ENCODE data around the gene CTXN1.

The CTXN1 gene

DNA sequence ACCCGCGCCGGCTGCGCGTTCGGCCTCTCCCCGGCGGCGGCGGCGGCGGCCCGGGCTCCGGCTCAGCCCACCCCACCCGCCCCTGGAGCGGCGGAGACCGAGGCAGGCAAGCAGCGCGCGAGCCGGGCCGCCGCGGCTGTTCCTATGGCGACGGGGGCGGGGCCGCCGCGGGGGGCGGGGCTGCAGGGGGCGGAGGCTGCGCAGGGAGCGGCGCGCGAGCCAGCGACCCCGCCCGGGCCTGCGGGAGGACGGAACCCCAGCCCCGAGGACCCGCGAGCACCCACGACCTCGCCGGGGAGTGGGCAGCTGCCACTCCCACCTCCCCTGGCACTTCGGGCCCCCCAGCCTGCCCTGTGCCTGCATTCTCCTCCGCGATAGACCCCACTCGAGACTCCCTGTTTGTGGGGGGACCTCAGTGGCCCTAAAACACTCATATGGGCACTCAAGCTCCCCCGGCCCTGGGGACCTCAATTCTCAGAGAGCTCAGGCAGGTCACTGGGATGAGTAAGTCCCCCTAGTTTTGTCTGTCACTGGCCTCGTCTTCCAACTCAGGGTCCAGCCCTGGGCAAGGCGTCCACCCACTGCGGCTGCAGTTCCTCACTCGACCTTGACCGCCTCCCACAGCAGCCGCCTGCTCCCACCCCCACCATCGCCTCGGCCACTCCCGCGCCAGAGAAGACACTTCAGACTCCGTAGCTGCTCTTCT, at the start of gene CTXN1:
CTXN1 (minus strand) TSS at position 115 of the 706 bp plus-strand sequence. CDS start 597 bp downstream, outside the sequence.
- H3K36me3 ChIP-seq (ENCODE audit: control insufficient read depth, insufficient read depth, low read length) = peaks cover 11% of the 10 kb centered on the region
- peaks cover 2% of the 10 kb centered on the region for H3K4me1 ChIP-seq (ENCODE audit: control insufficient read depth, insufficient read depth, low read length)
- no peaks in the 10 kb centered on the region for H3K27me3 ChIP-seq (ENCODE audit: control insufficient read depth, insufficient read depth, low read length)
- H3K9me3 ChIP-seq (ENCODE audit: control insufficient read depth, insufficient read depth, low read length) = no peaks in the 10 kb centered on the region
- H3K4me3 ChIP-seq (ENCODE audit: low read depth, low read length) = peak within 1 kb of the TSS; percentile 53
- H3K9ac ChIP-seq (ENCODE audit: low read depth, low read length) = no peak within 1 kb of the TSS

DNA sequence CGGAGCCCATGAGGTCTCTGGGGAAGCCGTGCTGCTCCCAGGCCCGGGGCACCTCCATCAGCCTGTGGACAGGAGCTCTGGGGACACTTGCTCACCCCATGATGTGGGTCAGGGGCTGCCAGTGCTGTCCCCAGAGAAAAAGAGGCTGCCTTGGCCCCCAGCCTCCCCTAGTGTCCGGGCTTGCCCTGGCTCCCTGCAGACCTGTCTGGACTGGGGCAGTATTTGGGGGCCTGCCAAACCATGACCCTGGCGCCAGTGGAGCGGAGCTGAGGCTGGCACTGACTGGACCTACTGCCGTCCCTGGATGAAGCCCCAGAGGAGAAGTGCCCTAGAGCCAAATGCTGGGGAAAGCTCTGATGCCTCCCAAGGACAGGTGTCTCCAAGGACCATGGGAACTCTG, 49.1 kb upstream of the CTXN1 start:
- H3K27me3 ChIP-seq (ENCODE audit: control insufficient read depth, insufficient read depth, low read length) = no peaks in the 10 kb centered on the region
- H3K4me1 ChIP-seq (ENCODE audit: control insufficient read depth, insufficient read depth, low read length) = no peaks in the 10 kb centered on the region
- H3K9ac ChIP-seq (ENCODE audit: low read depth, low read length) = no peak overlapping the region
- H3K9me3 ChIP-seq (ENCODE audit: control insufficient read depth, insufficient read depth, low read length) = no peaks in the 10 kb centered on the region
- no peak overlapping the region for H3K4me3 ChIP-seq (ENCODE audit: low read depth, low read length)
- peaks cover 59% of the 10 kb centered on the region for H3K36me3 ChIP-seq (ENCODE audit: control insufficient read depth, insufficient read depth, low read length)

DNA sequence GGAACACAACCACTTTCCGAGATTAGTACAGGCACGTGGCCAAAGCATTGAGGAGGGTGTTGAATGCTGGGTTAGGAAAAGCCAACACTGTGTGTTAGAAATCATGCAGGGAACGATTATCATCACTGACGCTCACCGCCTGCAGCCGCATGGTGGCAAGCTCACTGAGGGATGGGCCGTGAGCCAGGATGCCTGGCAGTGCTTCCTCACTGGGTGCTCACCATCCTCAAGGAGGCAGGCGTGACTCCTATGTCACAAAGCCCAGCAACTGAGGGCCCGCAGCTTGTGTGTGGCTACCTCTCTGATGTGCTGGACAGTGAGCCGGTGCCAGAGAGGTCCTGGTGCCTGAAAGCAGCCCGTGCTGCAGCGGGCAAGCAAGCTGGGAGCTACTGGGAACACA, 47.9 kb upstream of the CTXN1 start:
- peaks cover 7% of the 10 kb centered on the region for H3K4me1 ChIP-seq (ENCODE audit: control insufficient read depth, insufficient read depth, low read length)
- no peak overlapping the region for H3K4me3 ChIP-seq (ENCODE audit: low read depth, low read length)
- H3K36me3 ChIP-seq (ENCODE audit: control insufficient read depth, insufficient read depth, low read length) = peaks cover 55% of the 10 kb centered on the region
- H3K27me3 ChIP-seq (ENCODE audit: control insufficient read depth, insufficient read depth, low read length) = no peaks in the 10 kb centered on the region
- H3K9me3 ChIP-seq (ENCODE audit: control insufficient read depth, insufficient read depth, low read length) = no peaks in the 10 kb centered on the region
- H3K9ac ChIP-seq (ENCODE audit: low read depth, low read length) = no peak overlapping the region

DNA sequence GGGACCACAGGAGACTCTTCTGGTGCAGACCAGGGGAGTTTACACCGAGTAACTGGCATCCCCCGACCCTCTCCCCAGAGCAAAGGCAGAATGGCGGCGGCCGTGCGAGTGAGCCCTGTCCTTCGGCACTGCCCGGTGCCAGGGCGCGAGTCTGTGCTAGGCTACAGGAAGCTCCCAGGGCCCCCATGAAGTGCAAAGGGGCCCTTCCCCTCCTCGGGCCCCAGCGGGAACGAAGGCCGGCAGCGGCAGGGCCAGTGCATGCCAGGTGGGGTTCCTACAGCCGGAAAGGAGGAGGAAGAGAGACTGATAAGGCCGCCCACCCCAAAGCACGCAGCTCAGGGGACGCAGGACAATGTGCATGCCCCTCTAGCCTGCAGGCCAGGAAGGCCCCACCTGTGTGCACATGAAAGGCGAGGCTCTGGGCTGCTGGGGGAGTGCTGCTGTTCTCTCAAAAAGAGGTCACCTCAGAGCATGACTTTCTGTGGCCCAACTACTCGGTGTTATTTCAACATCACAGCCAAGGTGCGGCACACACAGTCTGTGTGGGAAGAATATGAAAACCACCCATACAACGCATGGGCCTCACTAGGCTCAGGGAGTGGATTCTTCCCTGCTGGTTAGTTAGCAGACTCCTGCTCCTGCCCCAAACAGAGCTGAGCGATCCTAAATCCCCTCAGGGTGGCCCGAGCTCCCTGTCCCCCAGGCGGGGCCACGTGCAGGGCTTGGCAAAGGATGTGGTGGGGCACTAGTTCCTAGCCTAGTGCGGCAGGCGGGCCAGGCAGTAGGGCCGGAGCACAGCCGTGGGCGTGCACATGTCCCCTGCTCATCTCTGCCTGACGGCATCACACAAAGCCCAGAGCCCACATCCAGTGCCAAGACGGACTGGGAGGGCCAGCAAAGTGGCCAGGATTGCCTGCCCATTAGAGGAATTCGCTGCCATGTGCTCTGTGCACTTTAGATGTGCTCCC, 45.9 kb upstream of the CTXN1 start:
- Histone ChIP-seq H3K4me1 (ENCODE audit: control insufficient read depth, insufficient read depth, low read length) (peaks cover 7% of the 10 kb centered on the region), H3K36me3 (ENCODE audit: control insufficient read depth, insufficient read depth, low read length) (peaks cover 57% of the 10 kb centered on the region), H3K27me3 (ENCODE audit: control insufficient read depth, insufficient read depth, low read length) (no peaks in the 10 kb centered on the region), H3K4me3 (ENCODE audit: low read depth, low read length) (no peak overlapping the region), H3K9me3 (ENCODE audit: control insufficient read depth, insufficient read depth, low read length) (no peaks in the 10 kb centered on the region), H3K9ac (ENCODE audit: low read depth, low read length) (no peak overlapping the region)

DNA sequence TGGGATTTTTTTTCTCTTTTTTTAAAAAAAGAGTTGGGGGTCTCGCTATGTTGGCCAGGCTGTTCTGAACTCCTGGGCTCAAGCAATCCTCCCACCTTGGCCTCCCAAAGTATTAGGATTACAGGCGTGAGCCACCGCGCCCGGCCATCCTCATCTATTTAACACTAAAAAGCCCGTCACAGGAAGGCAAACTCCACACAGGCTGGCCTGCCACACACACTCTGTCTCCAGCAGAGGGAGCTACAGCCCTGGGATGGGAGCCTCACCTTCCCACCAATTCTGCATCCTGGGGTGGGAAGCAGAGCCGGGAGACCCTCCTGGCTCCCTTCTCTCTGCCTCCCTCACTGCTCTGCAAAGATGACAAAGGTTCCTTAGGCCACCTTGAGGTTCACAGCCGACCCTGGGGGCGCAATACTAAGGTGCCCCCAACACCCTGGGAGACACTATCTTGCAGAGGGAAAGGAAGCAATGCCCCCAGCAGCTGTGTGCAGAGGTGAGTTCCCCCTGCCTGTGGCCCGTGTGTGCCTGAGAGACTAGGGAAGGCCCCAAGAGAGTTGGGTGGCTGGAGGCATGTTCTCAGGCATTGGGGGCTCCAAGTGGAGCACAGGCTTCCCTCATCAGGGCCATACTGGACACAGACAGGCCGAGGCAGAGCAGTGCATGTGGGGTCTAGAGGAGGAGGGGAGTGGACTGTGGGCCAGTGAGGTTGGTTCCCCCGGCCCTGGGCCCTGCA, 44.9 kb upstream of the CTXN1 start:
- no peak overlapping the region for H3K4me3 ChIP-seq (ENCODE audit: low read depth, low read length)
- no peaks in the 10 kb centered on the region for H3K27me3 ChIP-seq (ENCODE audit: control insufficient read depth, insufficient read depth, low read length)
- no peak overlapping the region for H3K9ac ChIP-seq (ENCODE audit: low read depth, low read length)
- H3K9me3 ChIP-seq (ENCODE audit: control insufficient read depth, insufficient read depth, low read length) = no peaks in the 10 kb centered on the region
- H3K36me3 ChIP-seq (ENCODE audit: control insufficient read depth, insufficient read depth, low read length) = peaks cover 62% of the 10 kb centered on the region
- peaks cover 7% of the 10 kb centered on the region for H3K4me1 ChIP-seq (ENCODE audit: control insufficient read depth, insufficient read depth, low read length)

DNA sequence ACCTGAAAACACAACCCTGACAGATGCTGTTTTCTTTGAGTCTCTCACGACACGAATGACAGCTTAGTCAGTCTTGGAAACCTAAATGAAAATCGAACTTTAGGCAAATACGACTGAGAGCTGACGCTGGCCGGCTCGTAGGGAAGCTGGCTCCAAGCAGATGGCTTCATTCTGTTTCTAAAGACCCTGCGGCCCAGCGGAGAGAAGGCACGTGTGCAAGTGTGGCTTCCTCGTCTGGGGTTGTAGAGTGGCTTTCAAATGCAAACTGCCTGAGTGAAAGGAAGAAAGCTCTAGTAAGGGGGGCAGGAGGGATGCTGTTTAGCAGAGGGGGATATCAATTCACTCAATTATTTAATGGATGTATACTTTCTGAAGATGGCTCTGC, 43.6 kb upstream of the CTXN1 start:
- Histone ChIP-seq H3K9ac (ENCODE audit: low read depth, low read length) (peak overlapping the region; percentile 8), H3K27me3 (ENCODE audit: control insufficient read depth, insufficient read depth, low read length) (no peaks in the 10 kb centered on the region), H3K9me3 (ENCODE audit: control insufficient read depth, insufficient read depth, low read length) (no peaks in the 10 kb centered on the region), H3K4me1 (ENCODE audit: control insufficient read depth, insufficient read depth, low read length) (peaks cover 7% of the 10 kb centered on the region), H3K4me3 (ENCODE audit: low read depth, low read length) (no peak overlapping the region), H3K36me3 (ENCODE audit: control insufficient read depth, insufficient read depth, low read length) (peaks cover 66% of the 10 kb centered on the region)

DNA sequence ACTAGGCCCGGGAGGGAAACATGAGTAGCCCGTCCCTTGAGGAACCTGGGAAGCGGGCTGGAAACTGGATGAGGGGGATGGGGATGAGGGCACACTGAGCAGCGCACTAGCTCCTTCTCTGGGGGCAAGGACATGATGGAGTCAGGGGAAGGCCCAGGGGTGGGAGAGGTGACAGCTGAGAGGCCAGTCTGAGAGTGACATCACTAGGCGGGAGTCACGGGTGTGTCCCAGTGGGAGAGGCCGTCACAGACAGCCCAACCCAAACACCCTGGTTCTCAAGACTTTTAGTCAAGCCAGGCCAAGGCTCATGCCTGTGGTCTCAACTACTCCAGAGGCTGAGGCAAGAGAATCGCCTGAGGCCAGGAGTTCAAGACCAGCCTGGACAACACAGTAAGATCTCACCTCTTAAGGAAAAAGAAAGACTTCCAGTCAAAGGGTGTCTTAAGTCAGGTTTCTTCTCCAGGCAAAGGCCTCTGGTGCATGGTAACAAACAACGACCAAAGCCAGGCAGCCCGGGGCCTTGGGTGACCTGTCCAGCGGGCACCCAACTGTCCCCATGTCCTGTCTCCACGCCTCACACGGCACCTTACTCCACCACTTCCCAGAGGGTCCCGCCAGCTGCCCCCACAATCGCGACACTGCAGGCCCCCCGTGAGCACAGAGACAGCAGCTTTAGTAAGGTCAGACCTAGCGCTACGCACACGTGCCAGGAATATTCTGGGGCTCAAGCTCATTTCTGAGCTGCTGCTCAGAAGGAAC, 43.0 kb upstream of the CTXN1 start:
- Histone ChIP-seq H3K9me3 (ENCODE audit: control insufficient read depth, insufficient read depth, low read length) (no peaks in the 10 kb centered on the region), H3K4me1 (ENCODE audit: control insufficient read depth, insufficient read depth, low read length) (peaks cover 7% of the 10 kb centered on the region), H3K9ac (ENCODE audit: low read depth, low read length) (peak overlapping the region; percentile 8), H3K27me3 (ENCODE audit: control insufficient read depth, insufficient read depth, low read length) (no peaks in the 10 kb centered on the region), H3K36me3 (ENCODE audit: control insufficient read depth, insufficient read depth, low read length) (peaks cover 65% of the 10 kb centered on the region), H3K4me3 (ENCODE audit: low read depth, low read length) (no peak overlapping the region)

DNA sequence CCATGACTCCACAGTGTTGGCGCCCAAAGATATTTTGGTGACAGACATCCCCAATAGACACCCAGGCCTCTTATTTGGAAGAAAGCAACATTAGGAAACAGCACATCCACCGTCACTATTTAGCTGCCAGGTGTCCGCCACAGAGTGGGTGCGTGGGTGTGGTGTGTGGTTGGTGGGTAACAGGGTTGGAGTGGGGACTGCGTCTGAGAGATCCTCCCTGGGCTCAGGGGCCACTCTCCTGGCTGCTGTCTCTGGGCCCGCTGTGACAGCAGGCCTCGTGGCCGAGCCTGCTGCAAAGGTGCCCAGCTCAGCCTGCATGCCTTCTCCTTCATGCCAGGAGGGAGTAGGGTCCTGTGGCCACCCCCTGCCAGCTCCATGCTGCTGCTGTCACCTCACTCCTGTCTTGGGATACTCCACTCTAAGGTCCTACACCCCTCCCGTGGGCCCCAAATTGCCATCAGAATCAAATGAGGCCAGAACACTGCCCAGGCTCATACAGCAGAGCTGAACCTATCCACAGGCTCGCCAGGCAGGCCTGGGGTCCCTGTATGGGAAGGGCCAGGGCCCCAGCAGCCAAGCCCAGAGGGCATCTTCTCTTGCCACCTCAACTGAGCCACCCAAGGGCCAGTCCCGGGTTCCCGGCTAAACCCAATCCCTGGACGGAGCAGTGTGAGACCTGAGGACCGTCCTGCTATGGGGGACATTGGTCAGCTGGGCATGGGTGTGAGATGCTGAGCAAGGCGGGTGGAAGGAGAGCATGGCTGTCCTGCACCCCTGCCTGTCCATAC, 42.3 kb upstream of the CTXN1 start:
- H3K4me1 ChIP-seq (ENCODE audit: control insufficient read depth, insufficient read depth, low read length) = peaks cover 7% of the 10 kb centered on the region
- H3K9me3 ChIP-seq (ENCODE audit: control insufficient read depth, insufficient read depth, low read length) = no peaks in the 10 kb centered on the region
- peaks cover 67% of the 10 kb centered on the region for H3K36me3 ChIP-seq (ENCODE audit: control insufficient read depth, insufficient read depth, low read length)
- H3K4me3 ChIP-seq (ENCODE audit: low read depth, low read length) = no peak overlapping the region
- H3K9ac ChIP-seq (ENCODE audit: low read depth, low read length) = peak overlapping the region; percentile 47
- no peaks in the 10 kb centered on the region for H3K27me3 ChIP-seq (ENCODE audit: control insufficient read depth, insufficient read depth, low read length)

DNA sequence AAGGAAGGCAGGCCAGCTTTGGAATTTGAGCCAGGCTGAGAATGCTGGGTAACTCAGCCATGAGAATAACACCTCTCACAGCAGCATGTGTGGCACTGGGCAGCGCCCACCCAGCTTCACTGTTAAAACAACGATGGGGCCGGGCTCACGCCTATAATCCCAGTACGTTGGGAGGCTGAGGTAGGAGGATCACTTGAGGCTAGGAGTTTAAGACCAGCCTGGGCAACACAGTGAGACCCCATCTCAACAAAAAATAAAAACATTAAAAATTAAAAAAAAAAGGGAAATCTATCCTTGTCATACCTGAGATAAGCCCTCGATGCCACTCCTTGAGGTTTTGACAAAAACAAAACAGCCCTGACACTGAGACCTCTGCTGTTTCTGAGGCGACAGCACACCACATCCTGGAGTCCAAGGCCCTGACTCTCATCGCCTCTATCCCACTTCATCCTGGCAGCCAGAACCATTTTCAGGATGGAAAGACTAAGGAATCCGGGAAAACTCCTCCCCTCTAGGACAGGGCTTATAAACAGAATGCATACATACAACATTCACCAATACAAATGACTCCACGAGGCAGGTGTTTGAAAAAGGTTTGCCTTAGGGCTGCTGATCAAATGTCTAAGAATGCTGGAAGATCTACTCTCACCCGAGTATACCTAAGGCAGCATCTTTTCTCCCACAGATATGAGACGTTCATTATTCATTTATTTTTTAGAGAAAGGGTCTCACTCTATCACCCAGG, 40.2 kb upstream of the CTXN1 start:
- Histone ChIP-seq H3K4me3 (ENCODE audit: low read depth, low read length) (no peak overlapping the region), H3K9ac (ENCODE audit: low read depth, low read length) (no peak overlapping the region), H3K27me3 (ENCODE audit: control insufficient read depth, insufficient read depth, low read length) (no peaks in the 10 kb centered on the region), H3K9me3 (ENCODE audit: control insufficient read depth, insufficient read depth, low read length) (no peaks in the 10 kb centered on the region), H3K36me3 (ENCODE audit: control insufficient read depth, insufficient read depth, low read length) (peaks cover 64% of the 10 kb centered on the region), H3K4me1 (ENCODE audit: control insufficient read depth, insufficient read depth, low read length) (peaks cover 7% of the 10 kb centered on the region)

DNA sequence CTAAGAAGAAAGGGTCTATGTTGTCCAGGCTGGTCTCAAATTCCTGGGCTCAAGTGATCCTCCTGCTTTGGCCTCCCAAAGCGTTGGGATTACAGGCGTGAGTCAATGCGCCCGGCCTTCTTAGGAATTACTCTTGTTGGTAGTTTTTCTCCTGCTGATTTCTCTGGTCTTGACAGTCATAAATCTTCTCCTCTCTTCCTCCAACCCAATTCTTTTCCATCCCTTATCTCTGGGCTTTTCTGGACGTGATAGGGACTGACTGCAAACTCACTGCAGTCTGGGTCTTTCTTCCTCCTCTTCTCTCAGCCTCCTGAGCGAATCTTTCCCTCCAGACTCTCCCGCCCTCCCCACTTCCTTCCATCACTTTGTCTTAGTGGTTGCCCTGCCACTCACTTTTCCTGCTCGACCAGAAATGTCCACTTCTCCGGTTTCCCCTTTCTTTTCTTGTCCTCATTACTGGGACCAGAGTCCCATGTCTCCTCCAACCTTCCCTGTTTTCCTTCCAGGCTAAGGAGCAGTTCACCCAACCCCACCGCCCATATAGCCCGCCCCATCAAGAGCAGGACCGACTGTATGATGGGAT, 39.4 kb upstream of the CTXN1 start:
- Histone ChIP-seq H3K4me1 (ENCODE audit: control insufficient read depth, insufficient read depth, low read length) (peaks cover 7% of the 10 kb centered on the region), H3K36me3 (ENCODE audit: control insufficient read depth, insufficient read depth, low read length) (peaks cover 62% of the 10 kb centered on the region), H3K9ac (ENCODE audit: low read depth, low read length) (no peak overlapping the region), H3K4me3 (ENCODE audit: low read depth, low read length) (no peak overlapping the region), H3K27me3 (ENCODE audit: control insufficient read depth, insufficient read depth, low read length) (no peaks in the 10 kb centered on the region), H3K9me3 (ENCODE audit: control insufficient read depth, insufficient read depth, low read length) (no peaks in the 10 kb centered on the region)

Measured in iPS-15b (cell line).